Cerebellar nuclear complex (tissue), 1 donor: Measurements from ENCODE around the gene CDT1.
A peak's percentile ranks its signal among the peaks of the same experiment; 100 is the strongest.
"Not testable (repeated sequence)": the region's sequence is repeated elsewhere in the genome, so short reads cannot be mapped to it uniquely, and the experiment has no call there.

Source experiments
- DNase-seq, 2 experiments: peaks; one replicate each; lab custom pipeline; 2025; lab: John Stamatoyannopoulos, UW

CDT1 gene

GRCh38 chr16:88782454-88783390, 20.9 kb upstream of the CDT1 start:
- peak in 1 of 2 experiments; percentile 33 for DNase-seq

GRCh38 chr16:88783391-88784073, 20.1 kb upstream of the CDT1 start:
- peak; percentile 90 to 93 for DNase-seq

- no peak for DNase-seq
These were observed 19.3 kb upstream of the CDT1 start for GRCh38 chr16:88784074-88784855.

GRCh38 chr16:88784856-88785105, 18.8 kb upstream of the CDT1 start:
- DNase-seq, result no peak

GRCh38 chr16:88785106-88785924, 18.3 kb upstream of the CDT1 start, which contains the start of gene PIEZO1:
Gene PIEZO1 (minus strand): TSS chr16:88785220. CDS start chr16:88784964, 256 bp downstream.
- DNase-seq, result no peak

- DNase-seq, result no peak
These were observed 15.8 kb upstream of the CDT1 start for GRCh38 chr16:88787579-88788314.

- not testable (repeated sequence) for DNase-seq
These were observed 14.8 kb upstream of the CDT1 start for GRCh38 chr16:88788749-88789148.

- DNase-seq, result no peak
These were observed 14.0 kb upstream of the CDT1 start for GRCh38 chr16:88789594-88789993.

GRCh38 chr16:88790312-88791211, 13.0 kb upstream of the CDT1 start:
- DNase-seq, result no peak

GRCh38 chr16:88792078-88792550, 11.5 kb upstream of the CDT1 start:
- no peak for DNase-seq

- DNase-seq, result no peak
These were observed 10.8 kb upstream of the CDT1 start for GRCh38 chr16:88792668-88793250.

GRCh38 chr16:88793251-88793954, 10.2 kb upstream of the CDT1 start:
- DNase-seq, result no peak

- DNase-seq, result no peak
These were observed 7.3 kb upstream of the CDT1 start for GRCh38 chr16:88796278-88796677.

- no peak for DNase-seq
These were observed 5.5 kb upstream of the CDT1 start for GRCh38 chr16:88798073-88798472.

GRCh38 chr16:88798772-88799455, 4.7 kb upstream of the CDT1 start:
- DNase-seq, result no peak

- no peak for DNase-seq
These were observed 3.9 kb upstream of the CDT1 start for GRCh38 chr16:88799569-88800276.

GRCh38 chr16:88800277-88800592, 3.4 kb upstream of the CDT1 start:
- no peak for DNase-seq

- DNase-seq, result no peak
These were observed 573 bp downstream of the CDT1 start for GRCh38 chr16:88804173-88804551.
